GM18505 (cell line): Measurements from ENCODE around the gene DHRS12.

Source experiments
- ATAC-seq: cut with Tn5 transposase; IDR thresholded peaks from one replicate; pipeline ENCODE4 v1.9.1; 2021; ENCODE audit not compliant: unreplicated experiment
- POLR2A ChIP-seq: IDR thresholded peaks from 4 replicates; pipeline ENCODE4 v1.6.1; 2011; ENCODE audit warnings: borderline replicate concordance; ENCODE audit not compliant: insufficient read depth, insufficient read length; ENCODE audit errors: extremely low read depth

The DHRS12 gene

DNA sequence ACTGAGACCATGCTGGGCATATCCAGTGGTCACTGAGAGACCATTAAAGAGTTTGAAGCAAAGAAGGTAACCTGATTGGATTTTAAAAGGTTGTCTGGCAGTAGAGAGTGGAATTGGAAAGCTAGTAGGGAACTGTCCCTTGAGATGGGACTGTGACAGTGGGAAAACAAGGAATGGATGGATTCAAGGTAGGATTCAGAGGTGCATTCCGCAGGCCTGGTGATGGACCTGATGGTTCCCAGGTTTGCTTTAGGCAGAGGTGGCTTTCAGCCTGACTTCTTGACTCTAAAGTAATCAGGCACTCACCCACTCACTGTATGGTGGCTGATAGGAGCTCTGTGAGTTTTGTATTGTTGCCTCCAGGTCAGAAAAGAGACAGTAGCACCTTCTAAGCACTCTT, 73.0 kb downstream of the DHRS12 start:
- no peak for TF ChIP-seq POLR2A
- ATAC-seq = no peak

DNA sequence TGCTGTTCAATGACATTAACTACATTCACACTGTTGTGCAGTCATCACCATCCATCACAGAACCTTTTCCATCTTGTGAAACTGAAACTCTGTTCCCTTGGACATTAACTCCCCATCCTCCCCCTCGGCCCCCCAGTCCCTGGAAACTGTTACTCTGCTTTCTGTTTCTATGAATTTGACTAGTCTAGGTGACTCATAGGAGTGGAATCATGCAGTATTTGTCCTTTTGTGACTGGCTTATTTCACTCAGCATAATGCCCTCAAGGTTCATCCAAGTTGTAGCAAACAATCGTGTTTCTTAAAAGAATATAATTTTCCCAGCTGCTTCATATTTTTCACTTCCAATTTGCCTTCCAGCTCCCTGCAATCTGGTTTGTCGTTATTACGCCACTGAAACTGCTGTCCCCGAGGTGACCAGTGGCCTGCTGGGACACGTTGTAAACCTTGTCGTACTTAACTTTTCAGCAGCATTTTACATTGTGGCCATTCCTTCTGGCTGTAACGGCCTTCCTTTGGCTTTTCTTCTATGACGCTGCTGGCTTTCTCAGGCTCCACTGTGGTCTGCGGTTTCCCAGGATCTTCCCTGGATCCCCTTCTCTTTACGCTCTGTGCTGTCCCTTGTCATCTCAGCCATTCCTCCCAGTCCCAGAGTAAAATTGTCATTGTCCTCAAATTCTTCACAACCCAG, 74.0 kb downstream of the DHRS12 start:
- ATAC-seq = no peak
- no peak for TF ChIP-seq POLR2A

DNA sequence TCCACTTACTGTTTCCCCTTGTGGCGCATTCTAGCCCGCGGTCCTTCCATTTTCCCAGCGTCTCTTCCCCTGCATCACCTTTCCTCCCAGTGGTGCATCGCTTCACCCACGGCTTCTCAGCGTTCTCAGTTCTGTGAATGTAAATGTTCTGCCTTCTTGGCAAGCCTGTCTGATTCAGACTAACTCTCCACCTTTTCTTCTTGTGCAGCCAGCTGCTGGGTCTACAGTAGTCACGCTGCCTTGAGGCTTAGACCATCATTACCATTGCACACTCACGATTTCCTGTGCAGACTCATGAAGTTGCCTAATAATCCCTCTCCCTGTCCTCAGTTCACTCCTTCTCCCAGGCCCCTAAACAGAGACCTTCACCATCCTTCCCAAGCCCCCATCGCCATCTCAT, 75.0 kb downstream of the DHRS12 start:
- ATAC-seq = no peak
- no peak for TF ChIP-seq POLR2A

DNA sequence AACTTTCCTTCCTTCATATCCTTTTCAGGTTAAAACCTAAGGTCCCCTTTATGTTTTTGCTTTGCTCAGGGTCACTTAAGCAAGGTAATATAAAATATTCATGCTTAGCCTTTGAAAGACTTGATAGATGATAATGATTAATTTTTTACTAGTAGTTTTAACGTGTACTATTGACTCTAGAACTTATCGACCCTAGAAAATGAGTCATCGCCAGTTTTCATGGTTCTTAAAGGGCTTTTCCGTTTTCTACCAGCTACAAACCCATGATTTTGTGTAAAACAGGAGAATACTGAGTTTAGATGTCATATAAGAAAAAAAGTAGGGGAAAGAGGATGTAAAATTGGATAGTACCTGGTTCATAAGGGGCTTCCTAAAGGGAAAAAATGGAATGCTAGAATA, 75.7 kb downstream of the DHRS12 start:
- no peak for TF ChIP-seq POLR2A

DNA sequence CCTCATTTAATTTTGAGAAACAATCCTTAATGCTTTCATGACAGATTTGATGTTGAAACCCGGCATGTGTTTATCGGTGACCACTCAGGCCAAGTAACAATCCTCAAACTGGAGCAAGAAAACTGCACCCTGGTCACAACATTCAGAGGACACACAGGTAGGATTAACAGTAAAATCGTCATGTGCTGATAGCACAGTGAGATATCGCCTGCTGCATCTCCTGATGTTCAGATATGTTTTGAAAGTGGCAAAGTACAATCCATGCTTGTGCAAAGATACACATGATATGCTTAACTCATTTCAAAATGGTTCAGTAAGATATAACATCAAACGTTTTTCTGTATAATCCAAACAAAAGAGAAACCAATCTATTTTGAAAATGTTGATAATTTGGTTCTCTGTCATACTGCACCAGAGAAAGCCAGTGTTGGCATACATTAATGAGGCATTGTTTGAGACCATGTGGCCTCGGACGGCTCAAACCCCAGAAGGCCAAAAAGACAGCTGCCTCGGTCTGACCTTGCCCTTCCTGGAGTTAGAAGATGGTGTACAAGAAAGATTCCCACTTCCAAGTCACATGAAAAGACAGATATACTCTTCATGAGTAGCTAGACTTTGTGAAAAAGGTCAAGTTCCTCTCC, 76.2 kb downstream of the DHRS12 start:
- no peak for TF ChIP-seq POLR2A
- no peak for ATAC-seq

More for the DNA sequence above, 75.7 kb downstream of the DHRS12 start:
- no peak for ATAC-seq

DNA sequence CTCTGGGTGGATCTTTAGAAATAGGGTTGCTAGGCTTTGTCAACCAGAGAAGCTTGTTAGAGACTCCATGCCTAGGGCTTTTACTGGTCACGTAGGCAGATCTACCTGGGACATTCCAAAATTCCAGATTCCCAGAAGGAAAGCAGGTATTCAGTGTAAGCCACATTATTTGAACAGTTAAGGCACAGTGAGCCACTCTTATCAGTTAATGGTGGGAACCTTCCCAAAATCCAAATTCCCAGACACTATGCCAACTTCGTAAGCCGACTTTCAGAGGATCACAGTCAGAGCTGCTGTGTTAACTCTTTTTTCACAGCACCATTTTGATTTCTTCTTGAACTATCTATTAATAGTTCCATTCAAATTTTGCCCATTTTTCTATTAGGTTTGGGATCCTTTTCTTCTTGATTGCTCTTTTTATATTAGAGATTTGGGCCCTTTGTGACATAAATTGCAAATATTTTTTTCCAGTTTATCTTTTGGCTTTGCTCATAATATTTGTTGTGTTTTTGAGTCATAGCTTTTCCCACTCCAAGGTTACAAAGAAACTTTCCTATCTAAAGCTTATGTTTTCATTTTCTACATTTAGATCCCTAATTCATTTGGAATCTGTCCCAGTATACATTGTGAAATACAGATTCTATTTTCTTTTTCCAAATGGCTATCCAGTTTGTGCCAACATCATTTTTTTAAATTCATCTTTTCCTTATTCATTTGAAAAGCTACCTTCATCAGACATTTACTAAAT, 77.3 kb downstream of the DHRS12 start:
- ATAC-seq = no peak
- TF ChIP-seq POLR2A = no peak

DNA sequence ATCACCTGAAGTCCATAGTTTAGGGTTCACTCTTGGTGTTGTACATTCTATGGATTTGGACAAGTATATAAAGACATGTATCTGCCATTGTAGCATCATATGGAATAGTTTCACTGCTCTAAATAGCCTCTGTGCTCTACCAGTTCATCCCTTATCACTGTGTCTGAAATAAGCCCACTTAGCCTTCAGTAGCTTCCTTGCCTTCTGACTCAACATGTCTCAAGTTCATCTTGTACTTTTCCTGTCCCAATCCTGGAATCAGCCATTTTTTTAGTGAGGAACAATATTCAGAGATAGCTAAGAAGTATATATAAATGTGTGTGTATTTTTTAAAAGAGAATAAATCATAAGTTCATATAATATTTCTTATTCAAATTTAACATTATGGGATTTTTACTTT, 79.2 kb downstream of the DHRS12 start:
- no peak for TF ChIP-seq POLR2A
- no peak for ATAC-seq

DNA sequence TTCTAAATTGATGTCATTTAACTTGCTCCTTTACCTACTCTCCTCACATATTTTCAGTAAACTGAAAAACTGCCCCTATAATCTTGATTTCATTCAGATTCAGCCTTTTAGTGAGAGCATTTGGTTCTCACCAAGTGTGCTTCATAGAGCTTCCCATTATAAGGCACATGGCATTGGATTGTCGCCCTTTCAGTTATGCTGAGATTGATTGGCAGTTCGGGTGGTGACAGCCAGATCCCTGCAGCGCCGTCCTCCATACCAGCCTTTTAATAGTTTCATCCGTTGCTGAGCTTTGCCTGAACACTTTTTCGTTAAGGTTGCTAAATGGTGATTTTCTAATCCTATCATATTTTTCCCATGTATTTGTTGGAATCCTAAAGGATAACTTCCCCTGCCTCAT, 80.4 kb downstream of the DHRS12 start:
- no peak for TF ChIP-seq POLR2A
- ATAC-seq = no peak

DNA sequence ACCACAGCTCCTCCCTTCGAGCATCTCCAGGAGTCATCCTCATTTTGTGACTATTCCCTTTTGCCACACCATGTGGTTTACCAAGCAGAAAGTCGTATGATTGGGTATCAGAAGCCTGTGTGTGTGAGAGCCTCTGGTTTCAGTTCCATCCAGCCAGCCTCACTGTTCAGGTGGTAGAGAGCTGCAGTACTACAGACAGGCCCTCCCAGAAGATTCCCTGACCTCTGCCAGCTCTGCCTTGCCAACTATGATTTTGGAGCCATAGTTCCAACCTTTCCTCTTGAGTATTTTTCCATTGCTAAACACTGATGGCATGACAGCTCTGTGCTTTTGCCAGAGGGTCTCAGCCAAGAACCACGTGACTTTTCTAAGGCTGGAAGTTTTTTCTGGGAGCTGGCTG, 82.5 kb downstream of the DHRS12 start:
- TF ChIP-seq POLR2A = no peak
- ATAC-seq = peak; percentile 86

DNA sequence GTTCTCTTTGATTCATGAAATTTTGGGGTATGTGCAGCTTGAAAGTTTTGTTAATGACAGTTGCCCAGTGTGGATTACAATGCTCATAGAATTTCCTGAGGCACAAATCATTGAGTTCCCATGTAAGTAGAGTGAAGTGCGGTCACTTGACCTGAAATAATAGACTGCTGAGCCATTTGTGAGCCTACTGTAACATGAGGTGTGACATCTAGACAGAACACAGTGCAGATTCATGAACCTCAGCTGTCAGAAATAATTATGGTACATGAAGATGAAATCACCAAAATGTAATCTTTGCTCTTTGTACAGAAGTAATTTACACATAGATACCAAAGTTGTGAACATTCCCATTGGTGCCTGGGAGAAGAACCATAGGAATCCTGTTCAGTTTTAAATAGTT, 84.6 kb downstream of the DHRS12 start:
- no peak for TF ChIP-seq POLR2A
- ATAC-seq = no peak
